ENCODE data around the gene PLXNA2.

Gene PLXNA2

GRCh38 chr1:208088319-208088718 is 155.9 kb downstream of the PLXNA2 start:
- no peak overlapping the region for H3K4me3 ChIP-seq (ENCODE audit: low read length)
- H3K9ac ChIP-seq (ENCODE audit: low read depth, low read length): no peak overlapping the region
- H3K27me3 ChIP-seq (ENCODE audit: control insufficient read depth, insufficient read depth, low read length): no peaks in the 10 kb centered on the region
- peaks cover 92% of the 10 kb centered on the region for H3K36me3 ChIP-seq (ENCODE audit: insufficient read depth, low read length)
- H3K4me2 ChIP-seq (ENCODE audit: low read length): no peak overlapping the region
- H3K9me3 ChIP-seq (replicated peaks; ENCODE audit: low read length): no peaks in the 10 kb centered on the region
- H3K4me1 ChIP-seq (ENCODE audit: control insufficient read depth, insufficient read depth, low read length): peaks cover 34% of the 10 kb centered on the region

GRCh38 chr1:208085655-208086515 is 158.3 kb downstream of the PLXNA2 start:
- Histone ChIP-seq H3K9ac (ENCODE audit: low read depth, low read length) (peak overlapping the region; percentile 47), H3K27me3 (ENCODE audit: control insufficient read depth, insufficient read depth, low read length) (no peaks in the 10 kb centered on the region), H3K4me3 (ENCODE audit: low read length) (peak overlapping the region; percentile 19), H3K4me2 (ENCODE audit: low read length) (peak overlapping the region; percentile 60), H3K9me3 (replicated peaks; ENCODE audit: low read length) (no peaks in the 10 kb centered on the region), H3K4me1 (ENCODE audit: control insufficient read depth, insufficient read depth, low read length) (peaks cover 34% of the 10 kb centered on the region), H3K36me3 (ENCODE audit: insufficient read depth, low read length) (peaks cover 92% of the 10 kb centered on the region)

- no peaks in the 10 kb centered on the region for H3K9me3 ChIP-seq (replicated peaks; ENCODE audit: low read length)
- H3K9ac ChIP-seq (ENCODE audit: low read depth, low read length): no peak overlapping the region
- peaks cover 92% of the 10 kb centered on the region for H3K36me3 ChIP-seq (ENCODE audit: insufficient read depth, low read length)
- H3K4me1 ChIP-seq (ENCODE audit: control insufficient read depth, insufficient read depth, low read length): peaks cover 25% of the 10 kb centered on the region
- H3K4me3 ChIP-seq (ENCODE audit: low read length): no peak overlapping the region
- H3K4me2 ChIP-seq (ENCODE audit: low read length): no peak overlapping the region
- no peaks in the 10 kb centered on the region for H3K27me3 ChIP-seq (ENCODE audit: control insufficient read depth, insufficient read depth, low read length)
These were observed 159.4 kb downstream of the PLXNA2 start for GRCh38 chr1:208084764-208085163.

GRCh38 chr1:208084220-208084619 is 160.0 kb downstream of the PLXNA2 start:
- Histone ChIP-seq H3K9me3 (replicated peaks; ENCODE audit: low read length) (no peaks in the 10 kb centered on the region), H3K4me2 (ENCODE audit: low read length) (no peak overlapping the region), H3K36me3 (ENCODE audit: insufficient read depth, low read length) (peaks cover 91% of the 10 kb centered on the region), H3K9ac (ENCODE audit: low read depth, low read length) (no peak overlapping the region), H3K27me3 (ENCODE audit: control insufficient read depth, insufficient read depth, low read length) (no peaks in the 10 kb centered on the region), H3K4me3 (ENCODE audit: low read length) (no peak overlapping the region), H3K4me1 (ENCODE audit: control insufficient read depth, insufficient read depth, low read length) (peaks cover 25% of the 10 kb centered on the region)

GRCh38 chr1:208083715-208084085 is 160.5 kb downstream of the PLXNA2 start:
- Histone ChIP-seq H3K4me3 (ENCODE audit: low read length) (no peak overlapping the region), H3K4me1 (ENCODE audit: control insufficient read depth, insufficient read depth, low read length) (peaks cover 25% of the 10 kb centered on the region), H3K4me2 (ENCODE audit: low read length) (no peak overlapping the region), H3K36me3 (ENCODE audit: insufficient read depth, low read length) (peaks cover 91% of the 10 kb centered on the region), H3K9ac (ENCODE audit: low read depth, low read length) (no peak overlapping the region), H3K9me3 (replicated peaks; ENCODE audit: low read length) (no peaks in the 10 kb centered on the region), H3K27me3 (ENCODE audit: control insufficient read depth, insufficient read depth, low read length) (no peaks in the 10 kb centered on the region)

GRCh38 chr1:208083016-208083714 is 161.0 kb downstream of the PLXNA2 start:
- no peaks in the 10 kb centered on the region for H3K27me3 ChIP-seq (ENCODE audit: control insufficient read depth, insufficient read depth, low read length)
- H3K36me3 ChIP-seq (ENCODE audit: insufficient read depth, low read length): peaks cover 91% of the 10 kb centered on the region
- no peak overlapping the region for H3K4me3 ChIP-seq (ENCODE audit: low read length)
- no peaks in the 10 kb centered on the region for H3K9me3 ChIP-seq (replicated peaks; ENCODE audit: low read length)
- no peak overlapping the region for H3K4me2 ChIP-seq (ENCODE audit: low read length)
- no peak overlapping the region for H3K9ac ChIP-seq (ENCODE audit: low read depth, low read length)
- peaks cover 25% of the 10 kb centered on the region for H3K4me1 ChIP-seq (ENCODE audit: control insufficient read depth, insufficient read depth, low read length)

- Histone ChIP-seq H3K4me1 (ENCODE audit: control insufficient read depth, insufficient read depth, low read length) (peaks cover 30% of the 10 kb centered on the region), H3K9ac (ENCODE audit: low read depth, low read length) (no peak overlapping the region), H3K36me3 (ENCODE audit: insufficient read depth, low read length) (peaks cover 91% of the 10 kb centered on the region)
These were observed 162.2 kb downstream of the PLXNA2 start for GRCh38 chr1:208081972-208082371.

GRCh38 chr1:208080396-208081286 is 163.5 kb downstream of the PLXNA2 start:
- Histone ChIP-seq H3K4me3 (ENCODE audit: low read length) (no peak overlapping the region), H3K36me3 (ENCODE audit: insufficient read depth, low read length) (peaks cover 86% of the 10 kb centered on the region), H3K4me1 (ENCODE audit: control insufficient read depth, insufficient read depth, low read length) (peaks cover 20% of the 10 kb centered on the region), H3K4me2 (ENCODE audit: low read length) (no peak overlapping the region), H3K9ac (ENCODE audit: low read depth, low read length) (no peak overlapping the region), H3K9me3 (replicated peaks; ENCODE audit: low read length) (no peaks in the 10 kb centered on the region), H3K27me3 (ENCODE audit: control insufficient read depth, insufficient read depth, low read length) (no peaks in the 10 kb centered on the region)

More at GRCh38 chr1:208081972-208082371, 162.2 kb downstream of the PLXNA2 start:
- no peaks in the 10 kb centered on the region for H3K27me3 ChIP-seq (ENCODE audit: control insufficient read depth, insufficient read depth, low read length)
- H3K4me3 ChIP-seq (ENCODE audit: low read length): no peak overlapping the region
- no peak overlapping the region for H3K4me2 ChIP-seq (ENCODE audit: low read length)
- H3K9me3 ChIP-seq (replicated peaks; ENCODE audit: low read length): no peaks in the 10 kb centered on the region

GRCh38 chr1:208079161-208079560 is 165.0 kb downstream of the PLXNA2 start:
- Histone ChIP-seq H3K4me3 (ENCODE audit: low read length) (no peak overlapping the region), H3K9ac (ENCODE audit: low read depth, low read length) (no peak overlapping the region), H3K9me3 (replicated peaks; ENCODE audit: low read length) (no peaks in the 10 kb centered on the region), H3K27me3 (ENCODE audit: control insufficient read depth, insufficient read depth, low read length) (no peaks in the 10 kb centered on the region), H3K4me1 (ENCODE audit: control insufficient read depth, insufficient read depth, low read length) (peaks cover 19% of the 10 kb centered on the region), H3K36me3 (ENCODE audit: insufficient read depth, low read length) (peaks cover 86% of the 10 kb centered on the region), H3K4me2 (ENCODE audit: low read length) (no peak overlapping the region)

GRCh38 chr1:208078752-208079151 is 165.4 kb downstream of the PLXNA2 start:
- Histone ChIP-seq H3K9ac (ENCODE audit: low read depth, low read length) (no peak overlapping the region), H3K4me1 (ENCODE audit: control insufficient read depth, insufficient read depth, low read length) (peaks cover 17% of the 10 kb centered on the region), H3K4me3 (ENCODE audit: low read length) (no peak overlapping the region), H3K27me3 (ENCODE audit: control insufficient read depth, insufficient read depth, low read length) (no peaks in the 10 kb centered on the region), H3K9me3 (replicated peaks; ENCODE audit: low read length) (no peaks in the 10 kb centered on the region), H3K36me3 (ENCODE audit: insufficient read depth, low read length) (peaks cover 88% of the 10 kb centered on the region), H3K4me2 (ENCODE audit: low read length) (no peak overlapping the region)
